Testis (tissue), 3 donors: ENCODE measurements around the gene SINHCAF. TPM values are rescaled to one million over a fixed set of nuclear protein-coding genes. Genes with fewer than 3 reads are reported as not detected.

Experiments used
- DNase-seq: peaks from one replicate; pipeline ENCODE4 v3.0.0-alpha.2; 2019
- H3K27ac ChIP-seq, 2 donors: fragments of 200-600 bp; sonication (generic); one replicate each; pipeline ENCODE4 v1.5.1; 2019
- H3K27me3 ChIP-seq: fragments of 200-600 bp; sonication (generic); one replicate; pipeline ENCODE4 v1.5.1; 2019
- H3K36me3 ChIP-seq: fragments of 200-600 bp; sonication (generic); one replicate; pipeline ENCODE4 v1.5.1; 2017; ENCODE audit warnings: low read depth; ENCODE audit errors: missing control alignments
- H3K4me1 ChIP-seq: fragments of 200-600 bp; sonication (generic); one replicate; pipeline ENCODE4 v1.5.1; 2019
- H3K4me3 ChIP-seq, 2 donors: fragments of 200-600 bp; sonication (generic); one replicate each; pipeline ENCODE4 v1.5.1; 2017 to 2019
- H3K9me3 ChIP-seq: fragments of 200-600 bp; sonication (generic); one replicate; pipeline ENCODE4 v1.5.1; 2017
- CTCF ChIP-seq, 3 experiments: fragments of 450-650 bp in 2 of 3; fragments of 200-600 bp in 1 of 3; sonication (generic) in 1 of 3; IDR thresholded peaks; one replicate each; pipeline ENCODE4 v1.5.1; 2016 to 2019; ENCODE audit warnings: antibody characterized with exemption in 3 of 3, mild to moderate bottlenecking in 2 of 3, moderate library complexity in 1 of 3
- POLR2A ChIP-seq: fragments of 450-650 bp; IDR thresholded peaks from one replicate; pipeline ENCODE4 v1.6.1; 2017; ENCODE audit warnings: antibody characterized with exemption, mild to moderate bottlenecking, moderate library complexity
- WGBS, 2 donors: methylation state at CpG; one replicate each; pipeline ENCODE4 v1.1.5; 2018; 5-methylcytosine and 5-hydroxymethylcytosine counted together
- intact Hi-C: fragments of 100-400 bp; cut with DNase I; formaldehyde crosslinking; loops from one replicate; pipeline ENCODE4 v1.15.1; 2023; ENCODE audit warnings: low total_unique reads
- polyA plus RNA-seq: library from polyadenylated mRNA; stranded (reverse); fragments of 350-450 nt; fragmentation: Illumina TruSeq; extraction: RNeasy Lipid Tissue Mini Kit (QIAGEN cat#74804); gene quantifications from one replicate; pipeline ENCODE4 v1.2.3, GENCODE V29; 2014; ENCODE audit warnings: low read depth, low replicate concordance; ENCODE audit not compliant: insufficient read depth
- total RNA-seq, 2 donors: library from RNA; depleted of rRNA; stranded (reverse); fragments of >200 nt; gene quantifications; one replicate each; pipeline ENCODE4 v1.2.3, GENCODE V29; 2016

The SINHCAF gene
- total and polyA plus RNA-seq, 3 donors from 2014 or later, result 45.2 to 47.9 (median 46.8) TPM

- Histone ChIP-seq H3K27me3 (no peaks in the 10 kb centered on the region), H3K9me3 (no peaks in the 10 kb centered on the region), H3K36me3 (no peaks in the 10 kb centered on the region), H3K4me3 (peak overlapping the region in 1 of 2 donors; percentile 74), H3K27ac (peak overlapping the region; percentile 90 to 95), H3K4me1 (peaks cover under 1% of the 10 kb centered on the region)
- TF ChIP-seq POLR2A (no peak), CTCF (IDR thresholded peaks at IDR 0.05) (no peak)
- intact Hi-C loops, result no loop called here
- WGBS, 2 donors, result 37 to 40% methylated on average over 5 of the region's 5 CpGs
- DNase-seq, result peak; percentile 70
Observed at GRCh38 chr12:31322801-31323207, 3.1 kb downstream of the SINHCAF start.

GRCh38 chr12:31321897-31322228, 4.1 kb downstream of the SINHCAF start:
- Histone ChIP-seq H3K36me3 (no peaks in the 10 kb centered on the region), H3K27ac (no peak overlapping the region), H3K9me3 (no peaks in the 10 kb centered on the region), H3K4me1 (peaks cover 5% of the 10 kb centered on the region), H3K27me3 (no peaks in the 10 kb centered on the region), H3K4me3 (no peak overlapping the region)
- intact Hi-C loops, result no loop called here
- TF ChIP-seq POLR2A, result no peak
- TF ChIP-seq CTCF (IDR thresholded peaks at IDR 0.05), result no peak
- DNase-seq, result no peak
- 55 to 67% methylated on average over 1 of the region's 1 CpG for WGBS, 2 donors

GRCh38 chr12:31321186-31321896, 4.6 kb downstream of the SINHCAF start:
- H3K4me1 ChIP-seq, result peaks cover 8% of the 10 kb centered on the region
- H3K4me3 ChIP-seq, result no peak overlapping the region
- H3K36me3 ChIP-seq, result no peaks in the 10 kb centered on the region
- TF ChIP-seq POLR2A (no peak), CTCF (IDR thresholded peaks at IDR 0.05) (no peak)
- no peaks in the 10 kb centered on the region for H3K27me3 ChIP-seq
- DNase-seq, result no peak
- H3K27ac ChIP-seq, result no peak overlapping the region
- intact Hi-C loops, result no loop called here
- 65 to 75% methylated on average over 4 of the region's 4 CpGs for WGBS, 2 donors
- H3K9me3 ChIP-seq, result no peaks in the 10 kb centered on the region

- no peak for TF ChIP-seq POLR2A
- TF ChIP-seq CTCF (IDR thresholded peaks at IDR 0.05), result no peak
- H3K36me3 ChIP-seq, result no peaks in the 10 kb centered on the region
- H3K9me3 ChIP-seq, result no peaks in the 10 kb centered on the region
- peaks cover 13% of the 10 kb centered on the region for H3K4me1 ChIP-seq
- H3K27ac ChIP-seq, result no peak overlapping the region
- no peaks in the 10 kb centered on the region for H3K27me3 ChIP-seq
- WGBS, 2 donors, result 95 to 97% methylated on average over 2 of the region's 2 CpGs
- no peak overlapping the region for H3K4me3 ChIP-seq
- no peak for DNase-seq
- intact Hi-C loops, result no loop called here
Observed at GRCh38 chr12:31318657-31319269, 7.2 kb downstream of the SINHCAF start.
